NCI-H1694 (cell line): ENCODE results near the gene SCMH1.
"Not testable (repeated sequence)": the region's sequence is repeated elsewhere in the genome, so short reads cannot be mapped to it uniquely, and the experiment has no call there.

Experiments used
- DNase-seq: peaks from one replicate; lab custom pipeline; 2025; lab: John Stamatoyannopoulos, UW

SCMH1 gene

DNA sequence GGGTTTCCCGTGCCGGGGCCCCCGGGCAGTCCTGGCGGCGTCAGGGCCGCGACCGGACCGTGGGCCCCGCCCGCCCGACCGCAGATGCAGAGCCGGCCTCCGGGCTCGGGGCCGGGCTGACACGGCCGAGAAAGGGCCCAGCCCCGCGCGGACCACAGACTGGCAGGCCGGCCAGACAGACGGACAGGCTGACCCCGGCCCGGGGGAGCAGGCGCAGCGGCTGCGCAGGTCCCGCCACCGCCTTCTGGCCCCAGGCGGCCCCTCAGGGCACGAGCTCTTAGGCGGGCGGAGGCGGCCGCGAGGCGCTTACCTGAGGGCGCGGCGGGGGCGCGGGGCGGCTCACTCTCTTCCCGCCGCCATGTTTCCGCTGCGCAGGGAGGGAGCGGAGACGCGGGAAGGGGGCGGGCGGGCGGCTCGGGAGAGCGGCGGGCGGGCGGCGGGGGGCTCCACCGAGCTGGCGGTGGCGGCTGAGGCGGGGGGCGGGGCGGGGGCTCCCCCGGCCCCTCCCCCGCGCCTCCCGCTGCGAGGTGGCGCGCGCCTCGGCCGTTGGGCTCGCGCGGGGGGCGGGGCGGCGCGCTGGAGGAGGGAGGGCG lies at the start of gene SCMH1:
Gene SCMH1 (minus strand): TSS at position 558 of the 593 bp plus-strand sequence. CDS start 56,173 bp downstream, outside the sequence.
- DNase-seq = no peak

DNA sequence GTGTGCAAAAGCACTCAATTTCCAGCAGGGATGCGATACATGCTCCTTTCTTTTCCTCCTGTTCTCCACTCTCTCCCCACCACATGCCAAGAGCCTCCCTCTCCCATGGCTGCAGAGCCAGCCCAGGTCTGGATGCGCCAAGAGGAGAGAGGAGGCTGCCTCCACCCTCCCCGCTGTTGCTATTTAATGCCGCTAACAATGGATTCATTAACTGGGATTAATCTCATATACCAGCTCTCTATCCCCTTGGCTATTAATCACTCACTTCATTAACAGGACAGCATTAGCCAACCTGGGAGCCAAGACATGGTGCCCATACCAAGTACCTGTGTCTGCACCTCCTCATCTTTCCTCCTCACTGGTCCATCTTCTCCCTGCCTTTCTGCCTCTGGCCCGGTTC lies 49.1 kb upstream of the SCMH1 start:
- DNase-seq = no peak

DNA sequence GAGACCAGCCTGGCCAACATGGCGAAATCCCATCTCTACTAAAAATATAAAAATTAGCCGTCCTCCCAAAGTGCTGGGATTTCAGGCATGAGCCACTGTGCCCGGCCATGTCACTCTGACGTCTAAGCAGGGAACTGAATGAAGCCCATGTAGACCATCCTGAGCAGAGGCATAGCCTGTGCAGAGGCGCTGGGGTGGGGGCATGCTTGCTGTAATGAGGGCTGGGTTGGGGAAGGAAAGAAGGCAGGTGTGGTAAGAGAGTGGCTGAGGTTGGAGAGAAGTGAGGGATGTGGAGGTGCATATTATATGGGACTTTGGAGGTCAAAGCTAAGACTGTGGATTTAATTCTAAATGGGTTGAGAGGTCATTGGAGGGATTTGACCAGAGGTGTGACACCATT lies 47.1 kb upstream of the SCMH1 start:
- no peak for DNase-seq

DNA sequence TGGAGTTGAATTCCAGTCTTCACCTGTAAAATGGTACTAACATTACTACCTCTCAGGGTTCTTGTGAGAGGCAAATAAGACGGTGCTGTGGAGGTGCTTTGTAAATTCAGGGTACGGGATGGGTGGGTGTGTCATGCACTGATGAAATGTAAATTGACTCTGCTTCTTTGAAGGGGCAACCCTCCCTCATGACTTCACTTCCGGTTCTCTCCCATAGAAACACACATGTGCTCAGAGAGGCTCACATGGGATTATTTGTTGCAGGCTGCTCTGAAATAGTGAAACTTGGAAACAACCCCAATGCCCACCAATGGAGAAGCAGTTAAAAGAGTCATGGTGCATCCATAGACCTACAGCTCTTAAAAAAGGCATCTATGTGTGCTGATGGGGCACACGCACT lies 44.9 kb upstream of the SCMH1 start:
- no peak for DNase-seq

DNA sequence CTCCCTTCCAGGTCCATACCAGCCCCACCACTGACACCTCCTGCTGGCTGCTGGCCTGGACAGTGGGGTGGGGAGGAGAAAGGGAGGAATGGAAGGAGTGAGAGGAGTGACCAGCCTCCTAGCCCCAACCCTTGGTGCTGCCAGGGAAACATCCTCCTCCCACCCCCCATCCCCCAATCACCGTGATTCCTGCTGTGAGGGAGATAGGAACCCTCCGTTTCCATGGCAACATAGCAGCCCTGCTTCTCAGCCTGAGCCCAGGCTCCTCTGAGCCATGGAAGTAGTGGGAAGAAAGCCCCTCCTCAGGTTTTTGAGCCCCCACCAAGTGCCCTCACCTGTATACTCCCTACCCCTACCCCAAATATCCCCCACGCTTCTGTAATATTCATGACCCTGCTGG lies 44.4 kb upstream of the SCMH1 start:
- DNase-seq = no peak

DNA sequence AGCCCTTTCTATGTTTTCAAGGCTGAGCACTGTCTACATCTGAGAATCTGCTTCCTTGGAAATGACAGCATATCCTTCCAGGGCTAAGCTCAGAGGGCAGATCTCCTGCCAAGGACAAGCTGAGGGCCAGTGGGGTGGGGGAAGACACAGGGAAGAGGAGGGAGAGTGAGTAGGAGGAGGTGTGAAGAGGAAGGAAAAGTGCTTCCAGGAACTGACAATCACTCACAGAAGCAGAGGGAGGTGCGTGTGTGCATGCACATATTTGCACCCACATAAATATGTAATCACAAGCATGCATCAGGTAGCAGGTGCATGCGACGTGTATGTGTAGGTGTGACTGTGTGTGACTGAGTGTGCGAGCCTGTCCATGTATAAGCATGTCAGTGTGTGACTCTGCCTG lies 43.7 kb upstream of the SCMH1 start:
- DNase-seq = no peak

DNA sequence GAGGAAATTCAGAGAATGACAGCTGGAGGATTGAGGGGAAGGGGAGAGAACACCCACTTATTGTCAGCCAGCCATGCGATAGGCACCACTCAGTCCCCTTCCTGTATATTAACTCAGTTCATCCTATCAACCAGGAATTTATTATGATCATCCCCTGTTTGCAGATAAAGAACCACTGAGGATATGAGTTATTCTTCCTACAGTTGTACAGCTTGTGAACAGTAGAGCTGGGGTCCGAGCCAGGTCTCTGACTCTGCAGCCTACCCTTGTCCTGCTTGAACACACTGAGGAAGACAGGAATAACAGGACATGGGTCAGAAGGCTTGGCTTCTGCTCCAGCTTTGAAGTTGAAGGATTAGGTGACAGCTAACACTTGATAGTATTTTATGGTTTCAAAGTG lies 42.0 kb upstream of the SCMH1 start:
- DNase-seq = no peak

DNA sequence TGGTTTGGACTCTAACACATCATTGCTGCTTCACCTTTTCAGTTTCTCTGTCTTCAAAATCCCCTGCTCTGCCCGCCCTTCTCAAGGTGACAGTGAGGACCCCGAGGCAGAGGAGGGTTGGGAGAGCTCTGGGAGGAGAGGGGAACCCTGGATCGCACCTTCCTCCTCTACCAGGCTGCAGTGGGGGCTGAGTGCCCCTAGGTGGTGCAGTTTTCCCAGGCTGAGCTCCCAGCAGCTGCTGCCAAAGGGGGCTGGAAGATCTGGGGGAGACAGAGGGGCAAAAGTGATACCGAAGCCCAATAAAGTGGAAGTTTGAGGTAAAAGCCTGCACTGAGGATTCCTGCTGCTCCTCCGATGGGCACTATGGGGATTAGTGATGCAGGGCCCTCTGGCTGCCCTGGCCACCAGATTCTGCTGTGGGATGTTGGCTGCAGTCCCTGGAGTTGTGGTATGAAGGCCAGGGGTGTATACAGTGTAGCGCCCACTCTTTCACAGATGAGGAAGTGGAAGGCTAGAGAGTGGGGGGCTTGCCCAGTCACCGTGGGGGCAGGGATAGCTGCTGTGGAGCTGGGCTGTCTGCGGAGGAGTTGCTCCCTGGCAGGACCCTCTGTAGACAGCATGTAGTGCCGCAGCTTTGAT lies 40.7 kb upstream of the SCMH1 start:
- no peak for DNase-seq

DNA sequence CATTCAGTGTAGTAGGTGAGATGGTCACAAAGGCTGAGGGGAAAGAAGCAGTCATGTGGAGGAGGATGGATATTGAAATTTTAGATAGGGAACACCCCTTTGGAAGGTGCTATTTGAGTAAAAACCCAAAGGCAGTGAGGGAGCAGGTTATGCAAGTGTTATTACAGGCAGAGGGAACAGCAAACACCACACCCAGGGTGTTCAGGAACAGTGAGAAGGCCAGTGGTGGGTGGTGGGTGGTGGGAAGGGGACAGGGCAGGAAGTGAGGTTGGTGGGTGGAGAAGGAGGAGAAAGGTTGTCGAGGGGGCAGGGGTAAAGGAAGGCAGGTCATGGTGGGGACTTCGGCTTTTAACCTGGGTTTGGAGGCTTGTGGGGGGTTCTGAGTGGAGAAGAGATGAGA lies 39.2 kb upstream of the SCMH1 start:
- no peak for DNase-seq

DNA sequence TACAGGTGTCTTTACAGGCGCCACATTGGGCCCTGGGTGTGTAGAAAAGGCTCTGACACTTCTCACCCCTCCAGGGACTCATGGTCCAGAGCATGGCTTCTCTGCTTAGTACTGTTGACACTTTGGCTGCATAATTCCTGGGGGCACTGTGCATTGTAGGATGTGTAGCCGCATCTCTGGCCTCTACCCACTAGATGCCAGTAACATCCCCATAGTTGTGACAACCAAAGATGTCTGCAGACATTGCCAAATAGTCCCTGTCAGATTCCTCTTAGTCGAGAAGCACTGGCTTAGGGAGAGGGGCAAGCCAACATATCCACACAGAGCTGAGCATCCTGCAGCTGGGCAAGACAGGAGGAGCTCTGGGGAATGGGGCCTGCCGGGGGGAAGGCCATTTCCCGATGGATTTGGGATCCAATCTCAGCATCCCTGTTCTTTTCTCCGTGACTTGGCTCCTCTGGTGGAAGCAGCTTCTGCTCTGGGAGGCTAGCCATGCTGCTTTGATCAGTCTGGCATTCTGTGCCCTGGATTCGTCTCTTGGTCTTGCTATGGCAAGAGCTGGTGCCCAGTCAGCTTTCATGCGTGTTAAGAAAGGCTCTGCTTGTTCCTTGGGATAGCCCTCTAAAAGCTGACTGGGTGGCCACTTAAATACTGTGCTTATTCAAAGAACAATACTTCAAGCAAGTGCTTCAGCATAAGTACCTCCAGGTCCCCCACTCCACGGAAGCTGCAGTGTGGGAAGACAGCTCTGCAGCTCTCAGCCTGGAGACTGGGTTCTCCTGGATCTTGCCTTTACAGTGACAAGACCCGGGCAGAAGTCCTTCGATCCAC lies 38.3 kb upstream of the SCMH1 start:
- DNase-seq = no peak

DNA sequence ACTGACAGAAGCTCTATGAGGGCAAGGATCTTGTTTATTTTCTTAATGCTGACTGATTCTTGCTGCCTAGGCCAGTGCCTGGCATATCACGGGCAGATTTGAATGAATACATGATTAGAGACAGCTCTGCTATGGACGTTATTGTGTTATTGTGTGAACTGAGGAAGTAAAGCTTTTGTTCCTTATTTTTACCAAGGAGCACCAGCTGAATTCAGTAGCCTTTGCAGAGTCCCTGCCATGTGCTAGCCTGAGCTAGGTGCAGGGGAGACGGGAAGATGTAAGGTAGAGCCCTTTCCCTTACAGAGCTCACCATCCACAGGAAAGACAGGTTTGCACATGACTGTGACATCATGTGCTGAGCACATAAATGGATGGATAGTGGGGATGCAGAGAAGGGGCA lies 36.0 kb upstream of the SCMH1 start:
- DNase-seq = no peak

DNA sequence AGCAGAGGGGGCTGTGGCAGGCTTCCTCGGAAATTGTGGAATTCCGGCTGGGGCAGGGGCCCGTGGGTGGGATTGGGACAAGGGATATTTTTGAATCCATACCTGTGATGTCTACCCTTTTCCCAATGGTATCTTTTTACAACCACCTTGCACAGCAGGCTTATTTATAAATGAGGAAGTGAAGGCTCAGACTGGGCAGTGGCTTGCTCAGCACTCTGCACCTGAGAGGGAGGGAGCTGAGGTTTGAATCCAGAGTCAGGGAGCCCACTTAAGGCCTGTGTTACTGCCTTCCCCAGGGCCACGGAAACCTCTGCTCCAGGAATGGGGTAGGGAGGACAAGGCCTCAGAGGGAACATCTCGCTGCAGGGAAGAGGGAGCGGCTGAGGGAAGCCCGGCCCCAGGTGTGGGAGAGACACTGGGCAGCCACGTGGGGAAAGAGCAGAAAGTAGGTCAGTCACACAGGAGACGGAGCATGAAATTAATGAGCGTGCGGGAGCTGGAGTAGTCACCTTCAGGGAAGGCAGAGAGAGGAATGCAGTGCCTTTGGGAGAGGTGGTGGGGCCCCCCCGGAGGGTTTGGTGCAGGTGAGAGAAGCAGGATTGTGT lies 35.4 kb upstream of the SCMH1 start:
- DNase-seq = no peak

DNA sequence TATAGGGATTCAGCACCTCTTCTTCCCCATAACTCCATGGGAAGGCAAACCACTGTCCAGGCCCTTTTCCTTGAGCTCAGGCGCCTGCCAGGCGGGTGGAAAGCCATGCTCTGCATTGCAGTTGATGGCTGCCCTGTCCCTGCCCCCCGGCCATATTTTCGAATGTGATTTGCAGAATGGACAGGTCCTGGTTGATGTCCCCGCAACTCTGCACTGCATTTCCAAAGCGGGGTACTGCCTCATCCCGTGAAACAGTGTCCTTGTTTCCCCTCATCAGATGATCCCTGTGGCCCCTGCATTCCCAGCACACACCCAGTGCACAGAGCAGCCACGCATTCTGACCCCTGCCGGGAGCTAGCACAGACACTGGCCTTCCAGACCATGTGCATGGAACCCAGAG lies 33.7 kb upstream of the SCMH1 start:
- no peak for DNase-seq

DNA sequence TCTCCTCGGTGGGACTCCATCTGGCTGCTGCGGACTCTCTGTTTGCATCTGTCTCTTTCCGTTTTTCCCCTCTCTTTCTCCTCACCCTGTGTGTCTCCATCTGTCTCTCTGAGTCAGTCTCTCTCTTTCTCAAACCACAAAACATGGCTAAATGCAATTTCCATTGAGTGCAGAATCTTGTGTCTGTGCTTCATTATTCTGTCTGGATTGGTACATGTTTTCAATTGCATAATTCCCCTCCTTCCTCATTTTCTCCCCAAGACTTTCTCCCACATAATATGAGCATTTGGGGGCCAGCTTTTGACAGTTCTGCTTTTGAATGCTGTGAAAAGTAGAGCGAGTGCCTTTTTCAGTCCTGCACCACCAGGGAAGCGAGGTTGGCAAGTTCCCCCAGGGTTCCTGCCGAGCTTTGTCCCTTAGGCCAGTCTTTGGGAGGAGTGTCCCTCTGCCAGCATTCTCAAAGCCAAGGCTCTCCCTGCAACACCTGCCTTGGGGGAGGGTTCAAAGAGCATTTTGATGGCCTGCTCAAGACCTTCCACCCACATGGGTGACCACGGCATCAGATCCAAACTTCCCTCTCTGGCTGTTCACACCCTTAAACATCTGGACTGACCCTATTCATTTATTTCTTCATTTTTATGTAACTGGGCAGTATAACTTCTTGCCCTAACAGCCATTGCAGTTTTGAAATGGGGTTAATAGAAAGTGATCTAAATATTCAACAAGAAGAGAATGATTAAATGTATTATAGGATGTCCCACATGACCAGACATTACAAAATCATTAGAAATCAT lies 32.8 kb upstream of the SCMH1 start:
- DNase-seq = no peak

DNA sequence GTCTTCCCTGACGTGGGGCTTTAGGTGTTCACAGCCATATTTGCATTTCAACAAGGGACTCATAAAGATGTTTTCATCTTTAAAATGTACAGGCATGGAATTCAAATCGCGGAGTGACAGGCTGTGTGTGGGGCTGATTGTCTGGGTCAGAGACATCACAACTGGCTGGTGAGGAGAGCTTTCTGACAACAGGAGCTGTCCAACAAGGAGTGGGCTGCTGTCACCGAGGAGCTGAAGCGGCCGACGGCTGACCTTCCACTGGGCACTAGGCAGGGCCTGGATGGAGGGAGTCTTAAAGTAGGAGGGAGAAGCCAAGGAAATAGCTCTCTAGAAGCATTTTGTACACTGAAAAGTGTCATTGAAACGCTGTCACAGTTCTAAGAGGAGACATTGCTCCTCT lies 30.5 kb upstream of the SCMH1 start:
- no peak for DNase-seq

DNA sequence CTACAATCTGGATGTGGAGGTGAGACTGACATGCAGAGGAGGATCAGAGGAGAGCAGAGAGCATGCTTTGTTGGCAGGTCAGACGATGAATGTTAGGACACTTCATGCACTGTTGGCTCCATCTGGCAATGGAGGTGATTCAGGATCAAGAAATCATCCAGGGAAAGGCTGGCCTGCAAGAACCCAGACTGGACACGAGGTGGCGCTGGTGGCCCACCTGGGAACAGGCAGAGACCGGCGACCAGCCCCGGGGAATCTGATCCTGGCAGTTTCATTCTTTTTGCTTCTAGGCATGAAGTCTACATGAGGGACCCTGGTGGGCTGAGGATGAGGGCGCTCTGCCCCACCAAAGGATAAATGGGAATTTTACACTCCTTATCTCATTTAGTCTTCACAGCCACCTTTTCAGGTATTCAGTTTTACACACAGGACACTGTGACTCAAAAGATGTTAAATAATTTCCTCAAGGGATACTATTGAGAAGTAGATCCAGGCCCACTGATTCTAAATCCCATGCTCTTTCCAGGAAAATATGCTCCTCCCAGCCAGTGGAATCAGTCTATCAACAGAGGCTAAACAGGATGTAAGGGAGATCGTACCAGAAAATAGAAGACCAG lies 26.2 kb upstream of the SCMH1 start:
- DNase-seq = peak; percentile 81

DNA sequence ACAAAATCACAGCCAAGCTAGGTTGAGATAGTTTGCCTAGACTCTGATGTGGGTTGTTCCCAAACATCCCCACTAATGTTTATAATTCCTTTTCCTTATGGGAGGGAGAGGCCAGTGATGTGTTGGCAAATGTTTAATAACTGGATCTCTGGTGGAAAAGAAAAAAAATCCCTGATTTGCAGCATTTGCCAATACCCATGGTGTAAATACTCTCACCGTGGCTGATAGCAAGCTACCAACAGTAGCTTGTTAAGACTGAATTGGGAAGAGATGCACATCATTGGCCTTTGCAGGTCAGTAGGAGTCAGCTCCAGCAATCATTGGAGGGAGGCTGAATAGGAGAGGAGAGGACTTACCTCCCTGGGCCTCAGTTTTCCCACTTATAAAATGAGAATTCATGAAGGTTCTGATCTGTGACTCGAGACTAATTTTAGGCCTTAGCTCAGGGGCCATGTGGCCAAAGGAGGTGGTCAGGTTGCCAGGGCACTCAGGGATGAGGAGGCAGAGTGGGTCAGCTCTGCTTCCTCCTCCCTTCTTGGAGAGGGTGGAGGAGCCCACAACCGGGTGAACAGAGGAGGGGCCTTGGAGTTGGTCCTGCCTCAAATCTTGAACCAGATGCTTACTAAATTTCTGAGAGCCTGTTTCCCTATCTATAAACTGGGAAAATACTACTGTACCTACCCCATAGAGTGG lies 20.0 kb upstream of the SCMH1 start:
- DNase-seq = no peak

DNA sequence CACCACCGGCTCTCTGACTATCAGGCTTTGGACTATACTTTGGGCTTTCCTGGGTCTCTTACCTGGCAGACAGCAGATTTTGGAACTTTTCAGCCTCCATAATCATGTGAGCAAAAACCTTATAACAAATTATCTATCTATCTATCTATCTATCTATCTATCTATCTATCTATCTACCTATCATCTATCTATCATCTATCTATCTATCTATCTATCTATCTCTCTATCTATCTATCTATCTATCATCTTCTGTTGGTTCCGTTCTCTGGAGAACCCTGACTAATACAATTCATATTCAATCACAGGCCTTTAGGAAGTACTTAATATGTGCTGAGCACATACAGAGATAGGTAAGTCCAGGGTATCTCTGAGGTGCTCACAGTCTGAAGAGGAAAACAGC lies 18.7 kb upstream of the SCMH1 start:
- no peak for DNase-seq

DNA sequence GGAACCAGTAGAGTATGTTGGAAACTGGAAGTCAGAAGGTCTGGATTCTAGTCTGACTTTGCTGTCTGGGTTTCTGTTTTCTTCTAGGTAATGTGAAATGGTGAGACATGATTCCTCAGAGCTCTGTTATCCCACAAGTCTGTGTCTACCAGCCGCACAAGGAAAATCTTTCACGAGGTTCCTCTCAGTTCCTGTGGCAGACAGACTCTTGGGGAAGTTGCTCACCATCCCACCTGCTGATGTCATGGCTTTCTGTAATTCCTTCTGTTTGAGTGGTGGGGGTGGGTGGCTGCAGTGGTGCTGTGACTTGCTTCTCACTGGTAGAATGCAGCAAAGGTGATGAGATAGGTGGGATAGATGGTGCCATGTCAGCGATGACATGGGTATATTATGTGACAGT lies 17.1 kb upstream of the SCMH1 start:
- no peak for DNase-seq

DNA sequence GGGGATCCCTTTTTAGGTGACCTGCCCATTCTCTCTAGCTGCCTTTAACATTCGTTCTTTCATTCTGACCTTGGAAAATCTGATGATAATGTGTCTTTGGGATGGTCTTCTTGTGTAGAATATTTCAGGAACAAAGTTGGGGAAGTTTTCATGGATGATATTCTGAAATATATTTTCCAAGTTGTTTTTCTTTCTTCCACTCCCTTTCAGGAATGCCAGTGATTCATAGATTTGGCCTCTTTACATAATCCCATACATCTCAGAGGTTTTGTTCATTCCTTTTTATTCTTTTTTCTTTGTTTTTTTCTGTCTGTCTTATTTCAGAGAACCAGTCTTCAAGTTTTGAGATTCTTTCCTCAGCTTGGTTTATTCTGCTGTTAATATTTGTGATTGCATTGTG lies 13.9 kb upstream of the SCMH1 start:
- DNase-seq = no peak

DNA sequence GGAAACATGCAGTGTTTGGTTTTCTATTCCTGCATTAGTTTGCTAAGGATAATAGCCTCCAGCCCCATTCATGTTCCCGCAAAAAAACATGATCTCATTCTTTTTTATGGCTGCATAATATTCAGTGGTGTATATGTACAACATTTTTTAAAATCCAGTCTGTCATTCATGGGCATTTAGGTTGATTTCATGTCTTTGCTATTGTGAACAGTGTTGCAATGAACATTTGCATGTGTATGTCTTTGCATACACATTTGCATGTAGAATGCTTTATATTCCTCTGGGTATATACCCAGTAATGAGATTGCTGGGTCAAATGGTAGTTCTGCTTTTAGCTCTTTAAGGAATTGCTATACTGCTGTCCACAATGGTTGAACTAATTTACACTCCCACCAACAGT lies 9.0 kb upstream of the SCMH1 start:
- DNase-seq = not testable (repeated sequence)
